SK-N-SH treated with all-trans-retinoic acid at 6 μM for 48 hours (cell line): Measurements from ENCODE around the gene TMEM9.

Experiments used
- ATAC-seq: fragments of 200-7000 bp; cut with Tn5 transposase; 3 replicates; pipeline ENCODE4 v1.9.1; 2020; ENCODE audit warnings: mild to moderate bottlenecking, moderate library complexity
- BACH2 ChIP-seq: fragments of 250-450 bp; sonication (Bioruptor Pico); IDR thresholded peaks from 2 replicates; pipeline ENCODE4 v1.9.0; 2021; ENCODE audit warnings: mild to moderate bottlenecking, borderline replicate concordance
- CSDC2 ChIP-seq: fragments of 250-450 bp; sonication (Bioruptor Pico); IDR thresholded peaks from 2 replicates; pipeline ENCODE4 v1.5.0; 2020; ENCODE audit warnings: mild to moderate bottlenecking, moderate library complexity
- ESRRG ChIP-seq: fragments of 250-450 bp; sonication (Bioruptor Pico); IDR thresholded peaks from 2 replicates; pipeline ENCODE4 v1.6.1; 2021; ENCODE audit warnings: mild to moderate bottlenecking
- GLIS3 ChIP-seq: fragments of 250-450 bp; sonication (Bioruptor Pico); IDR thresholded peaks from 2 replicates; pipeline ENCODE4 v1.5.0; 2020; ENCODE audit warnings: mild to moderate bottlenecking, moderate library complexity
- ISL1 ChIP-seq: fragments of 250-450 bp; sonication (Bioruptor Pico); IDR thresholded peaks from 2 replicates; pipeline ENCODE4 v2.1.2; 2022; ENCODE audit warnings: mild to moderate bottlenecking, moderate library complexity
- OSR1 ChIP-seq: fragments of 250-450 bp; sonication (Bioruptor Pico); IDR thresholded peaks from 2 replicates; pipeline ENCODE4 v1.8.0; 2022; ENCODE audit warnings: moderate library complexity, mild to moderate bottlenecking, inconsistent platforms
- PPARA ChIP-seq: fragments of 250-450 bp; sonication (Bioruptor Pico); IDR thresholded peaks from 2 replicates; pipeline ENCODE4 v1.5.0; 2020; ENCODE audit warnings: mild to moderate bottlenecking, borderline replicate concordance
- RARB ChIP-seq: fragments of 250-450 bp; sonication (Bioruptor Pico); IDR thresholded peaks from 2 replicates; pipeline ENCODE4 v1.8.0; 2021; ENCODE audit warnings: mild to moderate bottlenecking, moderate library complexity
- SNAI2 ChIP-seq: fragments of 250-450 bp; sonication (Bioruptor Pico); IDR thresholded peaks from 2 replicates; pipeline ENCODE4 v1.5.0; 2020; ENCODE audit warnings: mild to moderate bottlenecking, moderate library complexity
- TCF4 ChIP-seq: fragments of 250-450 bp; sonication (Bioruptor Pico); IDR thresholded peaks from 2 replicates; pipeline ENCODE4 v1.8.0; 2021; ENCODE audit warnings: mild to moderate bottlenecking, moderate library complexity, borderline replicate concordance
- TOX ChIP-seq: fragments of 250-450 bp; sonication (Bioruptor Pico); IDR thresholded peaks from 2 replicates; pipeline ENCODE4 v1.8.0; 2021; ENCODE audit warnings: mild to moderate bottlenecking, moderate library complexity, borderline replicate concordance
- TSHZ2 ChIP-seq: fragments of 250-450 bp; sonication (Bioruptor Pico); IDR thresholded peaks from 2 replicates; pipeline ENCODE4 v1.5.0; 2020; ENCODE audit warnings: mild to moderate bottlenecking, moderate library complexity
- ZC3H10 ChIP-seq: fragments of 250-450 bp; sonication (Bioruptor Pico); IDR thresholded peaks from 2 replicates; pipeline ENCODE4 v1.5.1; 2021; ENCODE audit warnings: mild to moderate bottlenecking, moderate library complexity
- ZFP3 ChIP-seq: fragments of 250-450 bp; sonication (Bioruptor Pico); IDR thresholded peaks from 2 replicates; pipeline ENCODE4 v1.5.0; 2020; ENCODE audit warnings: mild to moderate bottlenecking, moderate library complexity
- ZFP30 ChIP-seq: fragments of 450-650 bp; formaldehyde crosslinking; IDR thresholded peaks from 2 replicates; pipeline ENCODE4 v1.5.0; 2022; ENCODE audit warnings: mild to moderate bottlenecking, moderate library complexity
- ZNF70 ChIP-seq: fragments of 450-650 bp; formaldehyde crosslinking; IDR thresholded peaks from 2 replicates; pipeline ENCODE4 v1.5.0; 2020; ENCODE audit warnings: mild to moderate bottlenecking, moderate library complexity
- TF ChIP-seq, protein P1 (sequence below): fragments of 250-450 bp; sonication (Bioruptor Pico); IDR thresholded peaks from 2 replicates; pipeline ENCODE4 v1.8.0; 2020; ENCODE audit warnings: mild to moderate bottlenecking, moderate library complexity, borderline replicate concordance
- TF ChIP-seq, protein P2 (sequence below): fragments of 250-450 bp; sonication (Bioruptor Pico); IDR thresholded peaks from 2 replicates; pipeline ENCODE4 v1.5.1; 2021; ENCODE audit warnings: mild to moderate bottlenecking, moderate library complexity
- TF ChIP-seq, protein P3 (sequence below): fragments of 250-450 bp; sonication (Bioruptor Pico); IDR thresholded peaks from 2 replicates; pipeline ENCODE4 v1.8.0; 2021; ENCODE audit warnings: low read depth, mild to moderate bottlenecking, moderate library complexity, borderline replicate concordance
- TF ChIP-seq, protein P4 (sequence below): fragments of 250-450 bp; sonication (Bioruptor Pico); IDR thresholded peaks from 2 replicates; pipeline ENCODE4 v1.5.1; 2020; ENCODE audit warnings: low read depth, mild to moderate bottlenecking, moderate library complexity

The TMEM9 gene

GRCh38 chr1:201126832-201127754 is 27.2 kb downstream of the TMEM9 start, which contains the start of gene ASCL5:
Gene ASCL5, minus strand, starts transcription at chr1:201127184. Its CDS starts 11,812 bp downstream, at chr1:201115372.
- TF ChIP-seq ZNF70 (no peak), SNAI2 (CRISPR knock-in tag) (no peak), GLIS3 (CRISPR knock-in tag) (no peak), OSR1 (CRISPR knock-in tag) (no peak), TCF4 (no peak), ISL1 (CRISPR knock-in tag) (no peak), PPARA (no peak), RARB (CRISPR knock-in tag) (no peak), CSDC2 (CRISPR knock-in tag) (no peak), ESRRG (CRISPR knock-in tag) (no peak), TSHZ2 (CRISPR knock-in tag) (no peak), ZC3H10 (CRISPR knock-in tag) (no peak), BACH2 (no peak), ZFP30 (CRISPR knock-in tag) (no peak)
- TF ChIP-seq, protein P1, sequence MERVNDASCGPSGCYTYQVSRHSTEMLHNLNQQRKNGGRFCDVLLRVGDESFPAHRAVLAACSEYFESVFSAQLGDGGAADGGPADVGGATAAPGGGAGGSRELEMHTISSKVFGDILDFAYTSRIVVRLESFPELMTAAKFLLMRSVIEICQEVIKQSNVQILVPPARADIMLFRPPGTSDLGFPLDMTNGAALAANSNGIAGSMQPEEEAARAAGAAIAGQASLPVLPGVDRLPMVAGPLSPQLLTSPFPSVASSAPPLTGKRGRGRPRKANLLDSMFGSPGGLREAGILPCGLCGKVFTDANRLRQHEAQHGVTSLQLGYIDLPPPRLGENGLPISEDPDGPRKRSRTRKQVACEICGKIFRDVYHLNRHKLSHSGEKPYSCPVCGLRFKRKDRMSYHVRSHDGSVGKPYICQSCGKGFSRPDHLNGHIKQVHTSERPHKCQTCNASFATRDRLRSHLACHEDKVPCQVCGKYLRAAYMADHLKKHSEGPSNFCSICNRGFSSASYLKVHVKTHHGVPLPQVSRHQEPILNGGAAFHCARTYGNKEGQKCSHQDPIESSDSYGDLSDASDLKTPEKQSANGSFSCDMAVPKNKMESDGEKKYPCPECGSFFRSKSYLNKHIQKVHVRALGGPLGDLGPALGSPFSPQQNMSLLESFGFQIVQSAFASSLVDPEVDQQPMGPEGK (CRISPR knock-in tag), result no peak
- TF ChIP-seq, protein P2, sequence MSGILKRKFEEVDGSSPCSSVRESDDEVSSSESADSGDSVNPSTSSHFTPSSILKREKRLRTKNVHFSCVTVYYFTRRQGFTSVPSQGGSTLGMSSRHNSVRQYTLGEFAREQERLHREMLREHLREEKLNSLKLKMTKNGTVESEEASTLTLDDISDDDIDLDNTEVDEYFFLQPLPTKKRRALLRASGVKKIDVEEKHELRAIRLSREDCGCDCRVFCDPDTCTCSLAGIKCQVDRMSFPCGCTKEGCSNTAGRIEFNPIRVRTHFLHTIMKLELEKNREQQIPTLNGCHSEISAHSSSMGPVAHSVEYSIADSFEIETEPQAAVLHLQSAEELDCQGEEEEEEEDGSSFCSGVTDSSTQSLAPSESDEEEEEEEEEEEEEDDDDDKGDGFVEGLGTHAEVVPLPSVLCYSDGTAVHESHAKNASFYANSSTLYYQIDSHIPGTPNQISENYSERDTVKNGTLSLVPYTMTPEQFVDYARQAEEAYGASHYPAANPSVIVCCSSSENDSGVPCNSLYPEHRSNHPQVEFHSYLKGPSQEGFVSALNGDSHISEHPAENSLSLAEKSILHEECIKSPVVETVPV (CRISPR knock-in tag), result no peak
- TF ChIP-seq, protein P3, sequence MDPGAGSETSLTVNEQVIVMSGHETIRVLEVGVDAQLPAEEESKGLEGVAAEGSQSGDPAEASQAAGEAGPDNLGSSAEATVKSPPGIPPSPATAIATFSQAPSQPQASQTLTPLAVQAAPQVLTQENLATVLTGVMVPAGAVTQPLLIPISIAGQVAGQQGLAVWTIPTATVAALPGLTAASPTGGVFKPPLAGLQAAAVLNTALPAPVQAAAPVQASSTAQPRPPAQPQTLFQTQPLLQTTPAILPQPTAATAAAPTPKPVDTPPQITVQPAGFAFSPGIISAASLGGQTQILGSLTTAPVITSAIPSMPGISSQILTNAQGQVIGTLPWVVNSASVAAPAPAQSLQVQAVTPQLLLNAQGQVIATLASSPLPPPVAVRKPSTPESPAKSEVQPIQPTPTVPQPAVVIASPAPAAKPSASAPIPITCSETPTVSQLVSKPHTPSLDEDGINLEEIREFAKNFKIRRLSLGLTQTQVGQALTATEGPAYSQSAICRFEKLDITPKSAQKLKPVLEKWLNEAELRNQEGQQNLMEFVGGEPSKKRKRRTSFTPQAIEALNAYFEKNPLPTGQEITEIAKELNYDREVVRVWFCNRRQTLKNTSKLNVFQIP (CRISPR knock-in tag), result no peak
- TF ChIP-seq, protein P4, sequence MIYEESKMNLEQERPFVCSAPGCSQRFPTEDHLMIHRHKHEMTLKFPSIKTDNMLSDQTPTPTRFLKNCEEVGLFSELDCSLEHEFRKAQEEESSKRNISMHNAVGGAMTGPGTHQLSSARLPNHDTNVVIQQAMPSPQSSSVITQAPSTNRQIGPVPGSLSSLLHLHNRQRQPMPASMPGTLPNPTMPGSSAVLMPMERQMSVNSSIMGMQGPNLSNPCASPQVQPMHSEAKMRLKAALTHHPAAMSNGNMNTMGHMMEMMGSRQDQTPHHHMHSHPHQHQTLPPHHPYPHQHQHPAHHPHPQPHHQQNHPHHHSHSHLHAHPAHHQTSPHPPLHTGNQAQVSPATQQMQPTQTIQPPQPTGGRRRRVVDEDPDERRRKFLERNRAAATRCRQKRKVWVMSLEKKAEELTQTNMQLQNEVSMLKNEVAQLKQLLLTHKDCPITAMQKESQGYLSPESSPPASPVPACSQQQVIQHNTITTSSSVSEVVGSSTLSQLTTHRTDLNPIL (CRISPR knock-in tag), result no peak
- ATAC-seq, result peak; percentile 58

DNA sequence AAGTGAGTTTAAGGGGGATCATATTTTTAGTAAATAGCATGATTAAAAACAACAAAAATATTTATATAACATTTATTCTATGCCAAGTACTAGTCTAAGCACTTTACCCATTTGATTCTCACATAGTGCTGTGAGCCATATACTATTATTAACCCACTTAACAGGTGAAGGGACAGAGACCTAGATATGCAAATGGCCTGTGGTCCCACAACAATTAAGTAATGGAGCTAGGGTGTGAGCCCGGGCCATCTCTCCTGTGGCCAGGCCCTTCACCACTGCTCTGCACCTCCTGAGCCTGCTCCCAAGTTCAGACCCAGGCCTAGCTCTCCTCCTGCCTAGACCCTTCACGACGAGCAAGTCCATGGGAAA is 27.8 kb downstream of the TMEM9 start:
- ATAC-seq, result no peak
- TF ChIP-seq TCF4, result no peak
- TF ChIP-seq SNAI2 (CRISPR knock-in tag), result no peak
- TF ChIP-seq, protein P1 (CRISPR knock-in tag), result no peak
- TF ChIP-seq ISL1 (CRISPR knock-in tag), result no peak
- no peak for TF ChIP-seq ZFP3 (CRISPR knock-in tag)
- no peak for TF ChIP-seq TSHZ2 (CRISPR knock-in tag)
- no peak for TF ChIP-seq ZC3H10 (CRISPR knock-in tag)
- TF ChIP-seq, protein P3 (CRISPR knock-in tag), result no peak
- no peak for TF ChIP-seq RARB (CRISPR knock-in tag)
- TF ChIP-seq CSDC2 (CRISPR knock-in tag), result no peak
- no peak for TF ChIP-seq ZFP30 (CRISPR knock-in tag)
- TF ChIP-seq PPARA, result no peak
- TF ChIP-seq GLIS3 (CRISPR knock-in tag), result no peak
- TF ChIP-seq TOX (CRISPR knock-in tag), result no peak
- TF ChIP-seq BACH2, result no peak
